GM18870 (cell line): ENCODE results near the gene ATP2B2.

ENCODE experiments used
- ATAC-seq: cut with Tn5 transposase; IDR thresholded peaks from one replicate; pipeline ENCODE4 v1.9.1; 2021; ENCODE audit warnings: moderate library complexity; ENCODE audit not compliant: unreplicated experiment

Gene ATP2B2

GRCh38 chr3:10530241-10530640, 24.9 kb upstream of the ATP2B2 start:
- no peak for ATAC-seq

GRCh38 chr3:10529809-10530208, 24.4 kb upstream of the ATP2B2 start:
- no peak for ATAC-seq

GRCh38 chr3:10528046-10528445, 22.7 kb upstream of the ATP2B2 start:
- ATAC-seq = no peak

DNA sequence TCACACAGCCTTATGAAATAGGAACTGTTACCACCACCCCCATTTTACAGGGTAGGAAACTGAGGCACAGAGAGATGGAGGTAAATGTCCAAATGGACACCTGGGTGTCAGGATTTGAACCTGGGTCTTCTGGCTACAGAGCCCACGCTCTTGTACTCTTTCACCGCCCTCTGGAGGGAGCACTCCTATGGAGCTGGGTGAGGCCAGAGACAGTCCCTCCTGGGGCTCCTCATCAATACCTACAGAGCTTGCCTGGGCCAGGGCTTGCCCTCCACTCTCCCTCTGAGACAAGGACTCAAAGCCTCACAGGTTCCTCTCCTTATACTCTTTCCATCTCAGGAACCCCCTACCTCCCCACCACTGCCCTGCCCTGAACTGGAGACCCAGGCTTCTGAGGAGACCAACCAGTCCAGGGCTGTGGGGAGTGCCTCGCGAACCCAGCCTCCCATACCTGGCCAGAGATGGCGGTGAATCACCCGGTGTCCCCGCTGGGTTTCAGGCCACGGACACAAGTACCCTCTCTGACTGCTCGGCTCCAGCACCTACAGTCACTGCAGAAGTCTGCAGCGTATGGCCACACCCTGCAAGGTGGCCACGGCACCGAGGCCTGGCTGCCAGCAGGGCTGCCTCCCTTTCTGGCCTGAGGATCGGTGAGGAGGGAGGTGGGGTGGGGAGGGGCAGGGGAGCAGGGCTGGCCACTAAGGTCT, 22.1 kb upstream of the ATP2B2 start:
- no peak for ATAC-seq

DNA sequence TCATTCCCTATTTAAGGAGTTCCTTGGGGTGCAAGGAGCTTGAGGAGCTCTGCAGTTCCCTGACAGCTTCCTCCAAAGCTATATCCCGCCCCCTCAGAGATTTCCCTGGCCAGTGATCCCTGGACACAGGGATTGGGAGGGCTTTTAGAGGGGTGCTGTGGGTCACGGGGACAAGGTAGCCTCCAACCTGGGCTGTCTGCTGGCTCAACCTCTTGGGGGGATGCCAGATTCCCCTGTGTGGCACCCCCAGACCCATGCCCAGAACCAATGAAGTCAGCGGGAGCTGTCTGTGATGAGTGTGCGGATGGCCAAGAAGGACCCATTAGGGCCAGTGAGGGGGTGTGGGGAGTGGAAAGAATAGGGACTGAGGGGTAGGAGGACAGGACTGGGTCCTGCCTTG, 21.0 kb upstream of the ATP2B2 start:
- no peak for ATAC-seq

DNA sequence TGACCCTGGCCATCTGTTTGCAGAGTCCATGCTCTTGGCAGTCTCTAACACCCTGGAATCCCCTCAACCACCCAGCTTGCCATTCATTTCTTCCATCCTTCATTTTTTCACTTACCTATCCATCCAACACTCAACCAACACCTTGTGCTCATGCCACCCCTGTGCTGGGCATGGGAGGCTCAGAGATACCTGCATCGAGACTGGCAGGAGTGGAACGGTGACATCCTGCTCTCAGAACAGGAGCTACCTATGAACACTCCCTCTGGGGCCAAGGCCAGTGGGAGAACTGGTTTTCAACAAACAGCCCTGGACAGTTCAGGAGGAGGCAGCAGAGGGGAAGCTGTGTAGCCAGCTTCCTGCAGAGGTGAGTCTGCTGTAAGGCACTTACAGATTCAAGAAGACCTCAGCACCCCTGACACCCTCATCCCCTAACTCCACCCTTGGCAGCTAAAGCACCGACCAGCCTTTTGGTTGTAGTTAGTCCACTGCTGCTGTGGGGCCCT, 19.5 kb upstream of the ATP2B2 start:
- ATAC-seq = no peak

DNA sequence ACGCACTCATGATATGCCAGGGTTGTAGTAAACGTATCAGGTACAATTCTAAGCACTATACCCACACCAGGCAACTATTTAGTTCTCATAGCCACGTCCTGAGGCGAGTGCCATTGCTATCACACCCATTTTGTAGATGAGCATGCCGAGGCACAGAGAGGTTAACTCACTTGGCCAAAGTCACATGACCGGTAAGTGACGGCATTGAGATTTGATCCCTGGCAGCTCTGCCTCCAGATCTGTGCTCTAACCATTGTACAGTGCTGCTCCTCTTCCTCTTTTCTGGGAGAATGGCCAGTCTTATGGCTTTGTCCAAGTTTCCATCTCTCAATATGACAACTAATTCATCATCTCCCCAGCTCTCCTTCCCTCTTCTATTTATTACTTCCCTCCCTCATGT, 18.9 kb upstream of the ATP2B2 start:
- no peak for ATAC-seq

- ATAC-seq = no peak
These were observed 18.2 kb upstream of the ATP2B2 start for GRCh38 chr3:10523561-10523960.

DNA sequence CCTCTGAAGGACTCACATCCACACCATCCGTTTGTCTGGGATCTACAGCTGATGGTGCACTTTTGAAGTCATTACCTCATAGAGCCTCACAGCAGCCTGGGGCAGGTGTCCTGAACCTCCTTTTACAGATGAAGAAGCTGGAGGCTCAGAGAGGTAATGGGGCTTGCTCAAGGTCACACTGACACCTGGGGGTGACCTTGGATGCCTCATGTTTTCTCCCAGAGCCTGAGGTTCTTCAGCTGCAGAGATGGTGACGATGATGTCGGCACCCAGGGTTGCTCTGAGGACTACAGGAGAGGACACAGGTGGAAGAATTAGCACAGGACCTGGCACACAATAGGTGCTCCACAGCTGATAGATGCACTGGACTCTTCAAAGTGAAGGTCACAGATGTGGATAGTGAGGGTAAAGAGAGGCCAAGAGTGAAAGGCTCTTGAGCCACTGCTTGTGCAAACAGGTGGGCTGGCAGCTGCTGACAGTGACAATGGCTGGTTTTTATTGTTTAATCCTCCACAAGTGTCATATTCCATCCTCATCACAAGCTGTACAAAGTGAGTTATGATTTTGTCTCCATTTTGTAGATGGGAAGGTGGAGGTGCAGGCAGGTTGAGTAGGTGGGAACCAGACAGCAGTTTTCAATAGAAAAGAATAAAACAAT, 17.4 kb upstream of the ATP2B2 start:
- ATAC-seq = no peak

DNA sequence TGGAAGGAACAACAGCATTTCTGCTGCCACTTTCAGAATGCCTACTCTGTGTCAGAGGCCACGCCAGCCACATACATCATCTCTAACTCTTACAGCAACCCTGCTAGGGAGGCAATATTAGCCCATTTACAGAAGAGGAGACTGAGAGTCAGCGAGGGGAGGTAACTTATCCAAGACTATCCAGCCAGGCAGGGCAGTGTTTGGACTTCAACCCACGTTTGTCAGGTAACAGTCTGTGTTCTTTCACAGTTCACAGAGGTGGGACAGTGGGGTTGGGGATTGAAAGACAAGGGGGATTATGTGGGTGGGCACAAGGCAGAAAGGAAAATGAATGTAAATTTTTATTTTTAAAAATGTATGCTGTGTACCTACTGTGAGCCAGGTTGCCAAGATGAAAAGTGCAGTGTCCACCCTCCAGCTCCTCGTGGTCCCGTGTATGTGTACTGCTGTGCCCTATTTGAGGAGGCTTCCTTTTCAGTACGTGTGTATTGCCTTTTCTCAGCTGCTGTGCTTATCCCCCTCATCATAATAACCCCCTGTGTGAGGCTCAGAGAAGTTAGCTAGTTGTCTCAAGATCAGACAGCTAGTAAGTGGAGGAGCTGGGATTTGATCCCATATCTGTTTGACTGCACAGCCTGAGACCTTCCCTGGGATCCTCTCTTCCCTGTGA, 16.5 kb upstream of the ATP2B2 start:
- ATAC-seq = no peak

GRCh38 chr3:10520072-10520471, 14.7 kb upstream of the ATP2B2 start:
- no peak for ATAC-seq

DNA sequence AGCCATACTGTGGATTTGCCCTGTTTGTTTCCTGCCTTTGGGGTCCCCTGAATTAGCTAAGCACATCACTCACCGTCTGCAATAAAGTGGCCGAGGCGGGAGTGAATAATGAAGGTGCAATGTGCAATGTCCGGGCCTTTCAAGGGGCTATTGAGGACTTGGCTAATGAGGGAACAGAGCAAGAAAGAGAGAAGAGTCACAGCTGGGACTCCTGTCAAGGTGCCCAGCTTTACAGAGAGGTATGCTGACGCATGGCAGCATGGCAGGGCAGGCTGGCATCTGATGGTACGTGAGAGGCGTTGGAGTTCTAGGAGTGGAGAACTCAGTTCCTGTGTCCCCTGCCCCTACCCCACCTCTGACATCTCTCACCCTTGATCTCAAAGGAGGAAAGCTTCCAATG, 13.8 kb upstream of the ATP2B2 start:
- ATAC-seq = no peak

DNA sequence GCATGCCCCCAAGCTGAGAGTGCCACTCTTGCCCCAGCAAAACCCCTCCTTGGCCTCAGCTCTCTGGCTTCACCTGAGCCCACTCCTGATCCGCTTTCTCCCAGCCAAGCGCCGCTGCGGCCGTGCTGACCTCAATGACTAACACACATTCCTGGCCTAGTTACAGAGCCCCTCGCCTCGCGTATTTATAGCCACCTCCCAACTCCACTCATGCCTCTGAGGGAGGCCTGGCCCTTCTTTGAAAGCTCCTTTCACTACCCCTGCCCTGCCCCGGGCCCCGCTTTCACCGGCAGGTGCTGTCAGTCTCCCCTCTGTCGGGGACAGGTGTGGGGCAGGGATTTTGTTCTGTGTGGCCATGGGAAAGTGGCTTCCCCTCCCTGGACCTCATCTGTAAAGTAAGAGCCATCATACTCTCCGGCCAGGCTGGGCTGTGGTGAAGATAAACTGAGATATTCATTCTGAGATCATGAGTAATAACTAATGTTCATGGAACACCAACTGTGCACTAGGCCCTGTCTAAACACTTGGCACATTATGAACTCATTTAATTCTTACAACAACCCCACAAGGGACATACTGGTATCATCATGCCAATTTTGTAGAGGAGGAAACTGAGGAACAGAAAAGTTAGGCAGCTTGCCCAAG, 13.2 kb upstream of the ATP2B2 start:
- ATAC-seq = no peak

DNA sequence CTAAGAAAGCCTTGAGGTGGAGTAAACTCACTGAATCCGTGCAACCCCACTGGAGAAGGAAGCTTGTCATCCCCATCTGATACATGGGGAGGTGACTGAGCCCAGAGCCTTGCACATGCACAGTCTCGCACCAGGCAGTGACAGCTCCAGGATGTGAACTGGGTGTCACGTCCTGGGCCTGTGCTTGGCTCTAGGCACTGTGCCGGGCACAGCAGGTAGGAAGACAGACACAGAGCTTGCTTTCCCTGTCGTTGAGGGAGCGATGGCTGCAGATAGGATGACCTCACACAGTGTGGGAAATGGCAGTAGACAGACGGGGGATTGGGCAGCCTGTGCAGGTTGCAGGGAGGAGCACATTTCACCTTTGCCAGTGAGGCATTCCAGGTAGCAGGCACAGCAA, 12.2 kb upstream of the ATP2B2 start:
- ATAC-seq = no peak

DNA sequence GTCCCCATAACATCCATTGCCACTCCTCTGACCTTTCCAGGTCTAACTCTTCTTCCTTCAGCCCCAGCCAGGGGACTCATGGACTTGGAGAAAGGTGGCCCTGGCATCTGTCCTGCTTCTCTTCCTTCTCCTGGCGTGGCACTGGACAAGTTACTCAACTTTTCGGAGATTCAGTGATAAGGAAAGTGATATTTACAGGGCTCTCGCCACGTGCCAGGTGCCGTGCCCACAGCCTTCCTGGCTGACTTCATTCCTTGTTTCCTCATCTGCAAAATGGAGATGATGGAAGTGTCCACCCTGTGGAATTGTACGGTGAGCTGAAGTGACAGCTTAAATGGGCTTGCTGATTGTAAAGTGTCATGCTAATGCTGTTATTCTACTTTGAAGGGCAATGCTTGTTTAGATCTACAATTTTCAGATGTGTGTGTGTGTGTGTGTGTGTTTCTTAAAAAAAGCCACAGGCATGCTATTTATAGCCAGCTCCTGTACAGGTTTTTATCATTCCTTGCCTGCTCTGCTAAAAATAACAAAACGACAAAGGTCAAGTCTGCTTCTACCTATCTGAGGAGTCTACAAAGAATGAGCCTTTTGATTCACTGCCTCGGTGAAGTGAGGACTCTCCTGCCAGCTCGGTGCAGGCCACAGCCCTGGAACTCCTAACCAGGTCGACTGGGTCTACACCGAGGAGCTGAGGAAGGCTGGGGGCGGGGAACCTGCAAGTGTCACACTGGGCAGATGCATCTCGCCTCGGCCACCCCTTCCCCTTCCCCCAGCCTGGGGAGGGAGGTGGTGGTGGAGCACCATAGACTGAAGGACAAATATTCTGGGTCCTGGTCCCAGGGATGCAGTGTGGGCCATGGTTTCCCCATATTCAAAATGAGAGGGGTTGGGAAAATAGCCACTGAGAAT, 11.4 kb upstream of the ATP2B2 start:
- no peak for ATAC-seq

DNA sequence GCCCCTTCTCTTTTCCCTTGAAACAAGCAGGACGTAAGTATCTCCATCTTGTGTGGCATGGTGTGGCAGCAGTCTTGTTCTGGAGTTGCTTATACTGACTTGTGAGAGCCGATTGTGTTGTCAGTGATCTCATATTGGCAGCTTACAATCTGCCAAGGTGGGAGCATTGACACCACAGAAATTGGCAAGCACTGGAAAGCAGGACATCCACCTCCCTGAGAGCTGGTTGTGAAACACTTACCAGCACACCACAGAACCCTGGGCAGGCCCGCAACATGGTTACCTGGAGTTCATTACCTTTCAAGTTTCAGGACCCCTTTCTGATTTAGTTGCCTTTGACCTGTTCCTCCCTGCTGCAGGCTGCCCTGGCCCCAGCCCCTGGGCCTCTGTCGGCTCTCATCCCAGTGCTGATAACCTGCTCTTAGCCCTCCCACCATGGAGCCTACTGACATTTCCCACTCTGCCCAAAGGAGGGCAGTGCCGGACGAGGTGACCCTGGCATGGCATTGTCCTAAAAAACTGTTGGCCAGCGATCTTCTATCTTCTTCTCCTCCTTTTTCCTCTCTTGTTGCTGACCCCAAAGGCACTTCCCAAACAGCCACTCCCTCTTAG, 10.6 kb upstream of the ATP2B2 start:
- no peak for ATAC-seq

- no peak for ATAC-seq
These were observed 10.0 kb upstream of the ATP2B2 start for GRCh38 chr3:10515396-10515795.

- no peak for ATAC-seq
These were observed 9.2 kb upstream of the ATP2B2 start for GRCh38 chr3:10514407-10515069.

DNA sequence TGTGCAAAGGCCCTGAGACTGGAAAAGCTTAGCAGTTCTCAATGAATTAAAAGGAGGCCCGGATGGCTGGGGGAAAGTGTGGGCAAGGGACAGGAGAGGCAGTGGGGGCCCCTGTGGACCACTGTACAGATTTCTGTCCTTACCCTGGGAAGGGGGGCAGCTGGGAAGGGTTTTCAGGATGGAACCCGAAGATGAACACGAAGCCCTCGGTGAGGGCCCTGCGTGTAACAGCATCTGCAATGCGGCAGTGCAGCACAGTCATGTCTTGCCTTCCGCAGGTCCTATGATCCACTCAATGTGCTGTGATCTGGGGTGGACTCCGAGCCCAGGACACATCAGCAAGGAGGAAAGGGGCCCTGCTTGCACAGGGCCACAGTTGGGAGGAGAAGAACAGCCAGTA, 7.9 kb upstream of the ATP2B2 start:
- no peak for ATAC-seq

GRCh38 chr3:10512687-10513086, 7.3 kb upstream of the ATP2B2 start:
- no peak for ATAC-seq
